GDM1 (cell line): ENCODE measurements around the gene ZIM2.
"Not testable (repeated sequence)": the region's sequence is repeated elsewhere in the genome, so short reads cannot be mapped to it uniquely, and the experiment has no call there.

ENCODE experiments used
- DNase-seq: peaks from one replicate; lab custom pipeline; 2025; lab: John Stamatoyannopoulos, UW

ZIM2 gene

DNA sequence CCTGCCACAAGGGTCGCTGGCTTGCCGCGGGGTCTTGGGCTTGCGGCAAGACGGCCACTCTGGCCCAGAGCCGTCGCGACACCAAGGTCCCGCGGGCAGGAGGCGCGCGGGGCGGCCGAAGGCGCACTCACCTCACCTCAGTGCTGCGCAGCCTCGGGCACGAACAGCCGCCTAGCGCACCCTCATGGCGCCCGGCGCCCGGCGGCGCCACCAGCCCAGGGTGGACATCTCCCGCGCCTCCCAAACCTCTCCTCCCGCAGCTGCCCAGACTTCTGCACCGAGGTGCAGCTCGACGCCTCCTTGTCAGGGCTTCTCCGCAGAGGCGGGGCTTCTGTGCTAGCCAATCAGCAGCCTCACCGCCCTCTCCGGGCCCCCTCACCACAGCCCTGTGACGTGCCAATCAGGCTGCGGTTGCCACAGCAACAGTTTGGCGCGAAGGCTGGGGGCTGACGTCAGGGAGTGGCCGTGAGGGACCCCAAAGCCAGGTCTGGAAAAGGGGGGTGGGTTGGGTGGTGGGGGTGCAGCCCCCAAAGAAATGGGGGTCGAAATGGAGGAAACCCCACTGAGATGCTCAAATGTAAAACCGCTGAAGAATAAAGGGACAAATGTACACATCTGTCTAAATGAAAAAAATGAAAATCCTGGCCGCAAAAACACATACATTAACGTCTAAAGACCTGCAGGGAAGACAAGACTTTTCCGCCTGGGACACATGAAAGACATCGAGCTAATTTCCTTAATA is at the start of gene ZIM2, which contains the start of gene PEG3:
TSS of gene ZIM2 (minus strand) at position 276 of the 742 bp plus-strand sequence. CDS start 16,449 bp downstream, outside the sequence.
TSS of gene PEG3 (minus strand) at position 276 of the 742 bp plus-strand sequence. CDS start 16,071 bp downstream, outside the sequence.
- no peak for DNase-seq

DNA sequence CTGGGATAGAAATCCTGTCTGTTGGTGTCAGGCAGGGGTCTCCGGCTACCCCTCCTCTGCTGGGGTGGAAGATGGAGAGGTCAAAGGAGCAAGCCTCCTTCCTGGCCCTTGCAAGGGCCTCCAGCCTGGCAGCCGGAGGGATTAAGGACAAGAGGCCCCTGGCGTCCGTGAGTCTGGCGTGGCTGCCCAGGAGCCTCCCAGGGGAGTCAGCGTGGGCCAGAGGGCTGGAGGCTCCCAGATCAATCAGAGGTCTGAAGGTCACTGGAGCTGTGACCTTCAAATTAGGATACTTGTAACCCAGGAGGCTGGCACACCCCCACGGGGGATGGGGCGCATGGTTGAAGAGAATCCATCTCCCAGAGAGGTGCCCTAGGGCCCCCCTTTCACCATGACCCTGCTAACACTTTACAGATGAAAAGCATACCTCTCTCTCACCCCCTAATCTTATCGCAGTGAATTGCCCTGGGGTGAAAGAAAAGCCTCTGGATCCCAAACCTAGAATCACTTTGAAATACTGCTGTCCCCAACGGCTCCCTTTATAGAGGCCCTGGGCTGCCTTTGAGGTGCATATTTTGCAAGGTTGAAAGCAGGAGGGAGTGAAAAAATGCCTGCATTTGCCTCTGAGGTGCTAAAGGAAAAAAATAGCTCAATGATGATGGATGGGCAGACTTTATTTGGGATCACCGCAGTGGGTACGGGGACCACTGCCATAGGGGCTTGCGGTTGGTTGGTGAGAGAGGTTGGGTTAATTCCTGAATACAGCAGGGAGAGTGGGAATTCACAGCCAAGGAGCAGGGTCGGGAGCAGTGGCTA is 44.9 kb upstream of the ZIM2 start:
- no peak for DNase-seq

DNA sequence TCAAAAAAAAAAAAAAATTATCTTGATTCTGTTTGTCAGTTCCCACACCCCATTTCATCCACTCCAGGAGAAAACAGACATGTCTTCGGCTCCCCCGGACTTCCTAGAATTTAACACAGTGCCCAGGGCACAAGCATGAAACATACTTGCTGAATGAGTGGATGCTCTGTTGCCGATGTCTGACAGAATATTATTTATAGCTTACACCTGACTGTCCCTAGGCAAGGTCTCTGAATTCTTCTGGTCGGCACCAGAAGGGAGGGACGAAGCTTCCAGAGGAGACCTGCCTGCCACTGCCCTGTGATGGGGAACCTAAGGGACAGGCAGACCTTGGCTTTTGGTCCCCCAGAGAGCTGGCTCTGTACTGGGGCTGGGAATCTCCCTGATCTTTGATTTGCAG is 43.9 kb upstream of the ZIM2 start:
- no peak for DNase-seq

DNA sequence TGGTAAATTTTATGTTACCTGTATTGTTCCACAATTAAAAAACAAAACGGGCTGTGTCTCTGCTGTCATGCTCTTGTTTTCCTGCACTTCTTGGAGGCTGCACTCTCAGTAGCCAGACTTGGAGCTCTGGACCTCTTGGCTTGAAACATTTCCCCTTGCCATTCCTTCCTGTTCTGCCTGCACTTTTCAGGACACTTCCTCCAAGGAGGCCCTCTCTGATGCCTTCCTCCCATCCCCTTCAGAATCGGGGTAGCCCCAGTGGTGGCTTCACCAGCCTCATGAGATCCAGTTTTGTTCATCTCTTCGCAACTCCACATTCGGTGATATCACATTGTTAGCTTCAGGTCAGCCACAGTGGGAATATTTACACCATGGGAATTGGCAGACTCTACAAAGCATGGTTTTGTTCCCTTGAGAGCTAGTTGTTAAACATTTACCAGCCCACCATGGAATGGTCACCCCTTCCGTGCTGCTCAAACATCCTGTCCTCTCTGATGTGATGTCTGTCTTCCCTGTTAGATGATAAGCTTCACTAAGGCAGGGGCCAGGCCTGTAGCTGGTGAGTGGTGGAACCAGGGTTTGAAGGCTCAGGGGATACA is 40.2 kb upstream of the ZIM2 start:
- DNase-seq, result no peak

DNA sequence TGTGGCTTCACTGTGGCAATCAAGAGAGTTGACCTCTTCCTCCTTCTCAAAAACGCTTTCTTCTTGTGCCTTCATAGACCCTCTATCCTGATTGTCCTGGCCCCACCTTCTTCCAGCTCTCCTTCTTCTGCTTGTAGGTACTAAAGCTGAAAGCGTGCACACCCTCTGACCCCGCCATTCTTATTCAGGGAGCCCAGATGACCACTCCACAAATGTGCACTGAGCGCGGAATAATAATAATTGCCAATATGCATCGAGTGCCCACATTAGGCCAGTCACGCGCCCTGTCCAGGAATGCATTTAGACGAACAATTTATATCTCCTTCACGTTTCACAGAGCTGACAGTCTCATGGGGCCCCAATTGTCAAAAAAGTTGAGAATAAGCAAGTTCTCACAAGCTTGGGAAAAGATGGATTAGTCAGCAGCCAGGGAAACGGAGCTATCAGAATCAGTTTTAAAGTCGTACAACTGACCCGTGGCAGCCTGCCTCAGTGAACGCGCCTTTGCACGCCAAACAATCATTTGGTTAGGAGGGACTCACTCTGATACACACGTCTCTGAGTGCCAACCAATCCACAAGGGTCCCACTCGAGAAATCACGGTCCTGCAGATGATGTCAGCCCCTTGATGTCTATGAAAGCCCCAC is 36.7 kb upstream of the ZIM2 start:
- DNase-seq, result no peak

DNA sequence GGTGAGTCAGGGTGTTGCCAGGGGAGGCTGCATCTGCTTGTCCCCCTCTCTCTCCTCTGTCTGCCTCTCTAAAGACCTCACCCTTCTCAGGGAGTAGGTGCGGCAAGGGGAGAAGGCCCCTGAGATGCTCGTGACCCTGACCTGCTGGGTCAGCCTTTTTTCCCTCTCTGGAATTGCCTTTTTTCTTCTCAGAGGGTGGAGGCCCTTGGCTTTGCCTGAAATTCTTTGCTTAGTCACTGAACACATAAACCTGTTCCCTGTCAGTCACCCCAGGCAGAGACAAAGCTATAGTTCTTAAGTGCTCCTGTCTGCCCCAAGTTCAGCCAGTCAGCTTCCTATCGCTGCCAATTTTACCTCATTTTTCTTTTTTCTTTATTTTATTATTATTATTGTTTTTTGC is 35.2 kb upstream of the ZIM2 start:
- DNase-seq, result no peak

DNA sequence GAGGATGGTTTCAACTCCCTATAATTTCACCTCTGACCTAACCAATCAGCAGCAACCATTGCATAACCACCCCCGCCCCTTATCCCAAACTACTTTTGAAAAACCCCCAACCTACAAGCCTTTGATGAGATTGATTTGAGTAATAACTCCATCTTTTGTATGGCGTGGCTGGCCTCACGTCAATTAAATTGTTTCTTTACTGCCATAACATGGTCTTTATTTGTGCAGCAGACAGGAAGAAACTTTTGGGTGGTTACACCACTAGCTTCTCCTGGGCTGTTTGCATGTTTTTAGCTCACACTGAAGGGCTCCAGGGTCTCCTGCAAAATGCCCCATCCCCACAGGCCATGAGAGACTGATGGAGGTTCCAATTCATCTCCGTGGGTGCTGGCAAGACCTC is 34.0 kb upstream of the ZIM2 start:
- DNase-seq, result no peak

DNA sequence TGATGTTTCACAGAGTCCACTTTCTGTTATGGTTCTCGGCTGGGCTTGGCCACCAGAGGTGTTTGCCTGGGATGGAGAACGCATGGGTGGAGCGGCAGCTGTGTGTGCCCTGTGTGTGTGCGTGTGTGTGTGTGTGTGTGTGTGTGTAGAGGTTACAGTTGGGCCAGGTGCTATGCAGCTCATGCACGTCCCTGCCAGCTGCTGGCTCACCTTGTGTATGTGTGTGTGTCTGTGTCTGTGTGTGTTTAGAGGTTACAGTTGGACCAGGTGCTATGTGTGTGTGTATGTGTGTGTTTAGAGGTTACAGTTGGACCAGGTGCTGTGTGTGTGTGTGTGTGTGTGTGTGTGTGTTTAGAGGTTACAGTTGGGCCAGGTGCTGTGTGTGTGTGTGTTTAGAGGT is 33.0 kb upstream of the ZIM2 start:
- no peak for DNase-seq

DNA sequence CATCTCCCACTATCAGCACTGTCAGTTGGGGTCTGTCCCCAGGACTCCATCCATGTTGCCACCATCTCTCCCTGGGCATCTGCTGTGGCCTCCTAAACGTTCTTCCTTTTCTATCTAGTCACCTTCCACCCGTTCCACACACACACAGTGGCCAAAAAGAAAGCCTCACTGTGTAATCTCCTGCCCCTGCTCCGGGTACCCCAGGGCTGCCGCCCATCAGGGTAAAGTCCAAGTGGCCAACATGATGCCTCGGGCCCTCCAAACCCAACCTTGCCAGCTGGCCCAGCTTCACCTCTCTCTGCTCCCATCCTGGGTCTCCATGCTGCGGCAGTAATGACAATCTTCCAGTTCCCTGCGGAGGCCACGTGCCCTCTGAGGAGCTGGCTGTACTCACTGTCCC is 29.4 kb upstream of the ZIM2 start:
- no peak for DNase-seq

DNA sequence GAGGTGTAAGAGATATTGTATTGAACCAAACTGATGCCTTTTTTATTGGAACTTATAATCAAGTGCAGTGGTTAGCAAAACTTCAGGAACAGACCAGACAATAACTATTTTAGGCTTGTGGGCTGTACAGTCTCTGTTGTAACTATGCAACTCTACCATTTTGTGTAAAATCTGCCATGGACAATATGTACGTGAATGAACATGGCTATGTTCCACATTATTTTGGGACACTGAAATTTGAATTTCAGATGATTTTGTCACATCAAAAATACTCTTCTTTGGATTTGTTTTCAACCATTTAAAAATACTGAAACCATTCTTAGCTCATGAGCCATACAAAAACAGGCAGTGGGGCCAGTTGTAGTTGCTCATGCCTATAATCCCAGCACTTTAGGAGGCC is 27.9 kb upstream of the ZIM2 start:
- no peak for DNase-seq

DNA sequence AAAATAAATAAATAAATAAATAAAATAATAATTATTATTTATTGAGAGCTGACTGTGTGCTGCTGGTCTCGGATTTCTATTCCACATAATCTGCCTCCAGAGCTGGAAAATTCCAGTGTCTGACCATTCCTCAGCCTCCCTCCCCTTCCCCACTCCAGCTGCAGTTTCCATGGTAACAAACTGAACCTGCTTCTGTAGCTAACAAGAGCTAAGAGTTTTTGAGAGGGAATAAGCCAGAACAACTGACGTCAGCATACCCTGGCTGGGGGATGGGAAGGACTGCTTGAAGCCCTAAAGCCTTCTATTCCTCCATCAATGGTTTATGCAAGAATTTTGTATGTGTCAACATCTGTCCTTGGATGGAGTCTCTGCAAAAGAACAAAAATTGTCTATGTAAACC is 26.0 kb upstream of the ZIM2 start:
- DNase-seq, result no peak

DNA sequence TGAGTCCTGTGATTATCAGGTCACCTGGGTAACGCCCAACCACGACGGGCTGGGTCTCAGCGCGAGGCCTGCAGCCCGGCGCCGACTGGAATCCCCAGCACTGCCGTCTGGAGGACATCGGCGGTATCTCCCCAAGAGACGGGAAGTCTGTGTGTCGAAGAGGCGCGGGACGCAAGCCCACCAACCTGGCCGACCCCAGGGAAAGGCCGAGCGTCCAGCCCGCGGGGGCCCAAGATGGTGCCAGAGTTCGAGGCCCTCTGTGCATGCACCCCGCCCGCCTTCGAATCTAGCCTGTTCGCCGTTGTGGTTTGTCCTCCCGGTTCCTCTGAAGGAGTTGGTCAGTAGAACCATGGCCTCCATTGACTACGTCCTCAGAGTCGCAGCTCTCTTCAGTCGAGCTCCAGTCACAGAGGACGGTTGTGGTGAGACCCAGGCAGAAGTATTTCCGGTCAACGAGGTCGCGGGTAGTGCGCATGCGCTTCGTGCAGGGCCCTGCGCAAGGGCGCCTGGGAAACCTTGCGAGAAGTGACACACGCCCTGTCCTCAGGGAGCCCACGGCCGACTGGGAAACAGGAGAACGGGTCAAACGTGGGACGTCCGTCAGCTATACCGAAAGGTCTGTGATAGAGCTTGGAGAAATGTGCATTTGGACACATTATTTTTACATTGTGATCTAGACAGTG is 24.1 kb upstream of the ZIM2 start:
- DNase-seq, result no peak

DNA sequence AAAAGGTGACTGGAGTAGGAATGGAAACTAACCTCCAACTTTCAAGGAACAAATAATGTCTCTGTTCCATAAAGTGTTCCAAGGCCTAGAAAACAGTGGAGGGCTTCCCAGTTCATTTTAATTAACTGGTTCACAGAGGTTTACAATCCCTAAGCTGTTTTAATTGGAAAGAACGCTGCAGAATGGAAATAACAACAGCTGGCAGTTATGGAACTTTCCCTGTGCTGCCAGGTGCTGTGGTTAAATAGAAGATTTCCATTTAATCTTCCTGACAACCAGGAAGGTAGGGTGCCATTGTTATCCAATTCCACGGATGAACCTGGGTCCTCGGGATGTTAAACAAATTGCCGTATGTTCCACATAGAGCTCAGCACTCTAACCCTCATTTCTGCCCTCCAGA is 22.2 kb upstream of the ZIM2 start:
- no peak for DNase-seq

DNA sequence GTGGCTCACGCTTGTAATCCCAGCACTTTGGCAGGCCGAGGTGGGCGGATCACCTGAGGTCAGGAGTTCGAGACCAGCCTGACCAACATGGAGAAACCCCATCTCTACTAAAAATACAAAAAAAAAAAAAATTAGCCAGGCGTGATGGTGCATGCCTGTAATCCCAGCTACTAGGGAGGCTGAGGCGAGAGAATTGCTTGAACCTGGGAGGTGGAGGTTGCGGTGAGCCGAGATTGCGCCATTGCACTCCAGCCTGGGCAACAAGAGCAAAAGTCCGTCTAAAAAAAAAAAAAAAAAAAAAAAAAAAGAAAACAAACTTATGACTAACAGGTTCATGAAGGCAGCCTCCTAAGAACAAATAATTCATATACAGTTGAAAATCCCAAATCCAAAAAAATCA is 19.9 kb upstream of the ZIM2 start:
- DNase-seq, result not testable (repeated sequence)

DNA sequence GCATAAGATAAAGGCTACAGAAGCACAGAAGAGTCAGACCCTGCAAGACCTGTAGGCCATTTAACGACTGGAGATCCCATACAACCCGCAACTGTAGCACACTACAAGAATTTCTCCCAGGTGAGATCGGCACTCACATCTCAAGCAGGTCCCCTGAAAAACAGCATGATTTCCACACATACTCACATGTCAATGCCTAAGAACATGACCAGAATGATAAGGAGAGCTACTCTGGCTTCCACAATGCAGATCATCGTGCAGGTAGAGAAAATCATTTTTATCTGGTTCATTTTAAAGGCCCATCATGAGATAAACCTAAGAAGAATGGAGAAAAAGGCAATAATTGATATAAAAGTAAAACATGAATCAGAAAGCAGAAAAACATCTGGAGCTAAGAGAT is 17.5 kb upstream of the ZIM2 start:
- no peak for DNase-seq

DNA sequence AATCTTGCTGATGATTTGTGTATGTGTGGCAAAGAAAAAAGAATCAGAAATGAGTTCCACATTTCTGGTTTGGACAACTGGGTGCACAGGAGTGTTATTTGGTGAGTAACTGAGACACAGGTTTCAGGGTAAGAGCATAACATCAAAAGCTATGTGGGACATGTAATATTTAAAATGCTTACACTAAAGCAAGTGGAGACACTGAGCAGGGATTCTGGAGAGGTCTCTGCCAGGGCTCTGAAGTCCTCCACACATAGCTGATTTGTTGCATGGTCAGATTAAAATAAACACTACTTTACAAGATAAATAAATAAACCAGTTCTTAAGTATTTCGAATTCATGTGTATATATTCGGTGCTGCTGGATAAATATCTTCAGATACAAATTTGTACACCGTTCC is 16.3 kb upstream of the ZIM2 start:
- DNase-seq, result no peak

DNA sequence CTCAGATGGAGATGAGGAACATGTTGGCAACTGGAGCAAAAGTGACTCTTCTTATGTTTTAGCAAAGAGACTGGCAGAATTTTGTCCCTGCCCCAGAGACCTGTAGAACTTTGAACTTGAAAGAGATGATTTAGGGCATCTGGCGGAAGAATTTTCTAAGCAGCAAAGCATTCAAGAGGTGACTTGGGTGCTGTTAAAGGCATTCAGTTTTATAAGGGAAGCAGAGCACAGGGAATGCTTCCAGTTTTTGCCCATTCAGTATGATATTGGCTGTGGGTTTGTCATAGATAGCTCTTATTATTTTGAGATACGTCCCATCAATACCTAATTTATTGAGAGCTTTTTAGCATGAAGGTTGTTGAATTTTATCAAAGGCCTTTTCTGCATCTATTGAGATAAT is 11.8 kb upstream of the ZIM2 start:
- DNase-seq, result not testable (repeated sequence)

DNA sequence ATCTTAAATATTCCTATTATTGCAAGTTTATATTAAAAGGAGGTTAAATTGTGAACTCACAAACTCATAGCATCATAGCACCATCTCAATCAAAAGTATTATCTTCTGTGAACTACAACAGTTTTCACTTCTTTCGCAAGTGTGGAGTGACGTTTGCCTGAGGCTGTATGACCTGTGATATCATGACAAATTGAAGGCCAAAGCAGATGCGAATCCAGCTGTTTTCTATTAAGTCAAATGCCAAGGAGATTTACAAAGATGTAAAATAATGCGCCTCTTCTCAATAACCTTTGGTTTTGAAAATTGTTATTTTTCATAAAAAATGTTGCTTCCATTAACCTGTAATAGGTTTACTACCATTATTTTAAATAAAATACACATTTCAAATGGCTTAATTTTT is 7.6 kb upstream of the ZIM2 start:
- no peak for DNase-seq

DNA sequence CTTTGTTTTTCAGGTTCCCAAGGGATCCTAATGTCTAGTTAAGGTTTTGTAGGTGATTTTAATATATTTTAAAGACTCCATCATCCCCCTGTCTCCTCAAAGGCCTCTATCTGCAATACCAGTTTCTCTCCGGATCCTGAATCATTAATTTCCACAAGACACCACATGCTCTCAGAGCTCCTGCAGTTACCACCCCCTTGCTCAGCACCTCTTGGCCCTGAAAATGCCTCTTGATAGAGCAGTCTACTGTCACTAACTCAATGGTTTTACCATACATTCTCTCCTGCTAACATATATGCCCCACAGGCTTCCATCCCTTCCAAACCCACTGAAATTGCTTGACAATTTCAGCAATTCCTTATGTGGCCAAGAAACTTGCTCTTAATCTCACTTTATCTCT is 1.9 kb upstream of the ZIM2 start:
- DNase-seq, result no peak

DNA sequence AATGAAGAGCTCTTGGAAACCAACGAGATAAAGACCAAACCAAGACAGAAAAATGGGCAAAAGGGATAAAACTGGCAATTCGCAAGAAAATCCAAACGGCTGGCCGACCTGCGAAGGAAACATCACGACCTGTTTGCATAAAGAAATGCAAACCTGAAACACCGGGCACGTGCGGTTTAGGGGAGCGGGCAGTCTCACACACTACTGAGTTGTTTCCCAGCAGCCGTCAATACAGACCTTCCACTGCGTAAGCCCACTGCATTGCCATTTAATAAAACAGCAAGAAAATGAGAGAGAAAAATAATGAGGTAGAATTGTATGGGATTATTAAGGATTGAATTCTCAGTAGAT is 642 bp upstream of the ZIM2 start:
- DNase-seq, result no peak

DNA sequence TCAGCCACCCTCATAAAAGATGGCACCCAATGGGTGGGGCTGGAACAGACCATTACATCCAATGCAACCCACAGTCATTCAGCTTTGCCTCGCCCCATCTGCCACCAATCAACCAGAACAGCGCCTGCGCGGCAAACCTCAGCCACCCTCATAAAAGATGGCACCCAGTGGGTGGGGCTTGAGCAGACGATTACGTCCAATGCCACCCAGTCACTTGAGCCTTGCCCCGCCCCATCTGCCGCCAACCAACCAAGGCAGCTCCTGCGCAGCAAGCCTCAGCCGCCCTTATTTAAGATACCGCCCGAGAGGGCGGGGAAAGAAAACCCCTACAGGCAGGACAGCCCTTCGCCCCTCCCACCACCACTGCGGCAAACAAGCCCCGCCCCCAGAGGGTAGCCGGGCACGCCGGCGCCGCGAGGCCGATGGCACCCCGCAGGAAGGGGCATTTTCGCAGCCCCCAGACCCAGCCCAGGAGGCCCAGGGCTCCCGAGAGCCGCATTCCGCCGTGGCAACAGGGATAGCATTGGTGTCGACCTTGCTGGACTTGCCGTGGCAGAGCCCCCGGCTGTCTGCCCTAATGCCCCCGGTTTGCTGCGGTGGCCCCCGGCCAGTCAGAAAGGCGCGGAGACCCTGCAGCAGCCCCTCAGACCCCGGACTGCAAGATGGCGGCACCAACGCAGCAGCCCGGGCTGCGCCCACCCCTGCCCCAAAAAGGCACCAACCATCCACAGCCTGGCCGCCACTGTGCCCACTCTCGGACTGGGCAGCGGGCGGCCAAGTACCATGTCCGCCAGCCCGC is 675 bp downstream of the ZIM2 start:
- no peak for DNase-seq
